ENCODE data around the gene SLC26A2.
A peak's percentile ranks its signal among the peaks of the same experiment; 100 is the strongest.

- TF ChIP-seq TAF1 (IDR thresholded peaks at IDR 0.05; ENCODE audit: borderline replicate concordance, low read depth, low read length) (peak; percentile 75), POLR2A (IDR thresholded peaks at IDR 0.05; ENCODE audit: low read depth, low read length) (peak; percentile 94)
These were observed 39.9 kb downstream of the SLC26A2 start, which contains the start of the genes HMGXB3 and TIGD6 for GRCh38 chr5:150000256-150000989.

Data from GM12892 (cell line).